IMR-90 (cell line): ENCODE measurements around the gene HS3ST5. TPM values are rescaled to one million over a fixed set of nuclear protein-coding genes. Genes with fewer than 3 reads are reported as not detected.

Experiments used
- ATAC-seq: fragments of 200-7000 bp; cut with Tn5 transposase; 2 replicates; pipeline ENCODE4 v1.9.1; 2020; ENCODE audit warnings: low read depth, mild to moderate bottlenecking, moderate library complexity
- BruUV-seq: library from RNA; stranded (reverse); fragments of 400-500 nt; replicated peaks from 2 replicates; lab custom pipeline; 2021; lab: Mats Ljungman, UMichigan
- CTCF ChIA-PET: fragments of 300-600 bp; formaldehyde crosslinking; extraction: SDS; loops from one replicate; lab custom pipeline; 2021; ENCODE audit warnings: antibody characterized with exemption; lab: Yijun Ruan, JAX
- POLR2A ChIA-PET: fragments of 300-600 bp; sonication (Branson Sonifier 250); formaldehyde crosslinking; loops from one replicate; lab custom pipeline; 2022; ENCODE audit warnings: antibody characterized with exemption; ENCODE audit not compliant: unreplicated experiment; lab: Charles Lee
- DNase-seq: peaks from one replicate; pipeline ENCODE4 v3.0.0; 2013
- H2AFZ ChIP-seq: replicated peaks from 2 replicates; pipeline ENCODE3; 2013; ENCODE audit warnings: low read length, mild to moderate bottlenecking; ENCODE audit not compliant: poor library complexity
- H2AK5ac ChIP-seq: 2 replicates; pipeline ENCODE4 v1.6.1; 2013; ENCODE audit warnings: low read depth, low read length, inconsistent platforms
- H2AK9ac ChIP-seq: replicated peaks from 2 replicates; pipeline ENCODE3; 2013; ENCODE audit warnings: mild to moderate bottlenecking, low read depth, low read length, moderate library complexity; ENCODE audit not compliant: poor library complexity
- H2BK120ac ChIP-seq: 2 replicates; pipeline ENCODE4 v1.6.1; 2013; ENCODE audit warnings: low read depth, low read length, inconsistent platforms
- H2BK15ac ChIP-seq: 3 replicates; pipeline ENCODE4 v1.6.1; 2013; ENCODE audit warnings: low read depth, low read length, inconsistent platforms
- H2BK20ac ChIP-seq: 2 replicates; pipeline ENCODE4 v1.6.1; 2013; ENCODE audit warnings: low read depth, mild to moderate bottlenecking, inconsistent platforms, low read length, moderate library complexity
- H2BK5ac ChIP-seq: 2 replicates; pipeline ENCODE4 v1.6.1; 2013; ENCODE audit warnings: mild to moderate bottlenecking, low read depth, low read length, inconsistent platforms; ENCODE audit not compliant: poor library complexity, severe bottlenecking
- H3K14ac ChIP-seq: replicated peaks from 2 replicates; pipeline ENCODE4 v1.6.1; 2013; ENCODE audit warnings: low read depth, low read length, inconsistent platforms
- H3K18ac ChIP-seq: 2 replicates; pipeline ENCODE4 v1.6.1; 2013; ENCODE audit warnings: low read depth, low read length, control low read depth
- H3K23ac ChIP-seq: 2 replicates; pipeline ENCODE4 v1.6.1; 2013; ENCODE audit warnings: low read depth, low read length, inconsistent platforms
- H3K27ac ChIP-seq: 2 replicates; pipeline ENCODE4 v1.5.1; 2013; ENCODE audit warnings: mild to moderate bottlenecking, control low read depth, low read length; ENCODE audit not compliant: insufficient read depth
- H3K27me3 ChIP-seq: 2 replicates; pipeline ENCODE4 v1.6.1; 2013; ENCODE audit warnings: low read length; ENCODE audit not compliant: control insufficient read depth, insufficient read depth
- H3K36me3 ChIP-seq: 2 replicates; pipeline ENCODE4 v1.6.1; 2013; ENCODE audit warnings: low read length, mixed read lengths; ENCODE audit not compliant: control insufficient read depth, insufficient read depth
- H3K4ac ChIP-seq: 2 replicates; pipeline ENCODE4 v1.6.1; 2013; ENCODE audit warnings: low read depth, low read length, inconsistent platforms
- H3K4me1 ChIP-seq: 2 replicates; pipeline ENCODE4 v1.6.1; 2013; ENCODE audit warnings: low read length, mixed read lengths; ENCODE audit not compliant: control insufficient read depth, insufficient read depth
- H3K4me2 ChIP-seq: 2 replicates; pipeline ENCODE4 v1.6.1; 2013; ENCODE audit warnings: low read depth, mild to moderate bottlenecking, control low read depth, low read length, moderate library complexity
- H3K4me3 ChIP-seq: 2 replicates; pipeline ENCODE4 v1.5.1; 2013; ENCODE audit warnings: low read depth, mild to moderate bottlenecking, control low read depth, low read length, moderate library complexity; ENCODE audit not compliant: insufficient read depth
- H3K56ac ChIP-seq: 2 replicates; pipeline ENCODE4 v1.6.1; 2013; ENCODE audit warnings: low read length, inconsistent platforms; ENCODE audit not compliant: insufficient read depth; ENCODE audit errors: extremely low read depth
- H3K79me1 ChIP-seq, 2 experiments: 2 replicates each; pipeline ENCODE4 v1.6.1; 2013; ENCODE audit warnings: low read length in 2 of 2, inconsistent platforms in 1 of 2, low read depth in 1 of 2
- H3K9ac ChIP-seq: 2 replicates; pipeline ENCODE4 v1.6.1; 2013; ENCODE audit warnings: low read depth, low read length, control low read depth
- H3K9me1 ChIP-seq: 2 replicates; pipeline ENCODE4 v1.6.1; 2013; ENCODE audit warnings: low read length, inconsistent platforms; ENCODE audit not compliant: insufficient read depth
- H3K9me3 ChIP-seq: 2 replicates; pipeline ENCODE4 v1.6.1; 2013; ENCODE audit warnings: low read length; ENCODE audit not compliant: control insufficient read depth, insufficient read depth
- H4K20me1 ChIP-seq: 2 replicates; pipeline ENCODE4 v1.6.1; 2013; ENCODE audit warnings: low read length, inconsistent platforms; ENCODE audit not compliant: insufficient read depth
- H4K5ac ChIP-seq: 2 replicates; pipeline ENCODE4 v1.6.1; 2013; ENCODE audit warnings: mild to moderate bottlenecking, low read depth, low read length, control low read depth
- H4K8ac ChIP-seq, 2 experiments: 2 replicates each; pipeline ENCODE4 v1.6.1; 2013; ENCODE audit warnings: low read depth in 2 of 2, low read length in 2 of 2, control low read depth in 1 of 2, inconsistent platforms in 1 of 2
- H4K91ac ChIP-seq: 2 replicates; pipeline ENCODE4 v1.6.1; 2013; ENCODE audit warnings: low read depth, low read length, inconsistent platforms; ENCODE audit not compliant: insufficient read depth
- BHLHE40 ChIP-seq: fragments of 150-350 bp; IDR thresholded peaks from 2 replicates; pipeline ENCODE4 v1.6.1; 2016; ENCODE audit warnings: mild to moderate bottlenecking, low read depth, low read length
- CEBPB ChIP-seq: IDR thresholded peaks from 2 replicates; pipeline ENCODE4 v1.6.1; 2012; ENCODE audit warnings: low read depth, low read length, improper control_type of control experiment
- CHD1 ChIP-seq: IDR thresholded peaks from 2 replicates; pipeline ENCODE4 v1.6.1; 2012; ENCODE audit warnings: low read depth, low read length, improper control_type of control experiment
- ELK1 ChIP-seq: fragments of 150-350 bp; IDR thresholded peaks from 2 replicates; pipeline ENCODE4 v1.6.1; 2016; ENCODE audit warnings: low read depth, mild to moderate bottlenecking, low read length, moderate library complexity, borderline replicate concordance
- FOS ChIP-seq: fragments of 150-350 bp; IDR thresholded peaks from 2 replicates; pipeline ENCODE4 v1.6.1; 2016; ENCODE audit warnings: low read depth, low read length
- MAFK ChIP-seq: IDR thresholded peaks from 2 replicates; pipeline ENCODE4 v1.6.1; 2012; ENCODE audit warnings: low read depth, low read length, improper control_type of control experiment
- MAZ ChIP-seq: IDR thresholded peaks from 2 replicates; pipeline ENCODE4 v1.6.1; 2012; ENCODE audit warnings: low read depth, mild to moderate bottlenecking, low read length, improper control_type of control experiment, moderate library complexity, borderline replicate concordance
- MXI1 ChIP-seq: IDR thresholded peaks from 2 replicates; pipeline ENCODE4 v1.6.1; 2012; ENCODE audit warnings: low read depth, mild to moderate bottlenecking, low read length, moderate library complexity, borderline replicate concordance
- NFE2L2 ChIP-seq: fragments of 150-350 bp; IDR thresholded peaks from 2 replicates; pipeline ENCODE4 v1.6.1; 2016; ENCODE audit warnings: low read depth, mild to moderate bottlenecking, low read length
- RAD21 ChIP-seq: IDR thresholded peaks from 2 replicates; pipeline ENCODE4 v1.6.1; 2012; ENCODE audit warnings: low read length, improper control_type of control experiment
- RCOR1 ChIP-seq: IDR thresholded peaks from 2 replicates; pipeline ENCODE4 v1.6.1; 2012; ENCODE audit warnings: mild to moderate bottlenecking, low read length, improper control_type of control experiment; ENCODE audit not compliant: insufficient replicate concordance
- SMC3 ChIP-seq: fragments of 150-350 bp; IDR thresholded peaks from 2 replicates; pipeline ENCODE4 v1.6.1; 2016; ENCODE audit warnings: low read depth, mild to moderate bottlenecking, antibody characterized with exemption, low read length, moderate library complexity
- WGBS, 2 experiments: methylation state at CpG; one replicate each; pipeline versions ENCODE4 v1.1.5 to v1.1.7; 2013; ENCODE audit warnings: missing lambda C conversion rate in 2 of 2; ENCODE audit not compliant: insufficient read length in 1 of 2; ENCODE audit errors: extremely low coverage in 2 of 2; 5-methylcytosine and 5-hydroxymethylcytosine counted together
- dilution Hi-C: fragments of 300-500 bp; cut with HindIII; formaldehyde crosslinking; loops from one replicate; pipeline ENCODE4 v1.14.3; 2018; ENCODE audit warnings: low sequenced_read_pairs; ENCODE audit not compliant: unreplicated experiment
- in situ Hi-C: fragments of 300-500 bp; cut with MboI; formaldehyde crosslinking; loops from 3 replicates; pipeline ENCODE4 v1.14.3; 2019; ENCODE audit warnings: low sequenced_read_pairs, inconsistent platforms, mixed read lengths
- intact Hi-C: fragments of 100-400 bp; cut with micrococcal nuclease; formaldehyde crosslinking; loops from 2 replicates; pipeline ENCODE4 v1.10.0; 2022
- polyA plus RNA-seq, 3 experiments: library from polyadenylated mRNA; depleted of rRNA; stranded (reverse); fragments of >200 nt; gene quantifications; 2 replicates each; pipeline ENCODE4 v1.2.3, GENCODE V29; 2012; ENCODE audit warnings: low replicate concordance in 1 of 3
- total RNA-seq: library from RNA; depleted of rRNA; stranded (reverse); fragments of >200 nt; gene quantifications from 2 replicates; pipeline ENCODE4 v1.2.3, GENCODE V29; 2012

Gene HS3ST5
- total and polyA plus RNA-seq, 2 of the 4 experiments (the other 2 are of a cell fraction), result not detected

GRCh38 chr6:114084327-114084890 lies 258.4 kb downstream of the HS3ST5 start:
- H2BK20ac ChIP-seq, result no peak overlapping the region
- no peaks in the 10 kb centered on the region for H3K4me1 ChIP-seq
- no peaks in the 10 kb centered on the region for H3K9me1 ChIP-seq
- H3K79me1 ChIP-seq, result no peaks in the 10 kb centered on the region
- no peak overlapping the region for H3K56ac ChIP-seq
- 98% methylated on average over 11 of the region's 16 CpGs; no CpG with 5 or more reads in 1 of the 2 experiments for WGBS, 2 experiments
- no peak overlapping the region for H2BK120ac ChIP-seq
- H3K14ac ChIP-seq, result no peak overlapping the region
- DNase-seq, result no peak
- no peaks in the 10 kb centered on the region for H4K20me1 ChIP-seq
- no peak for ATAC-seq
- BruUV-seq, result no TSS peak
- dilution Hi-C loops, result no loop called here
- no peak overlapping the region for H4K5ac ChIP-seq
- H3K23ac ChIP-seq, result no peak overlapping the region
- CTCF ChIA-PET, result interaction anchor here (0.6 to 0.9 kb wide), 2 partner anchors 28 to 1375 kb away, joined by 3 to 4 read pairs; no protein-coding TSS in a partner anchor
- H3K36me3 ChIP-seq, result no peaks in the 10 kb centered on the region
- TF ChIP-seq SMC3, result no peak
- TF ChIP-seq BHLHE40, result no peak
- TF ChIP-seq CEBPB, result no peak
- TF ChIP-seq FOS, result no peak
- TF ChIP-seq ELK1, result no peak
- no peak for TF ChIP-seq MAZ
- no peak for TF ChIP-seq MAFK
- no peak for TF ChIP-seq MXI1
- TF ChIP-seq RAD21, result no peak
- TF ChIP-seq RCOR1, result no peak
- no peak for TF ChIP-seq NFE2L2
- TF ChIP-seq CHD1, result no peak
- no peak overlapping the region for H2AFZ ChIP-seq
- 0 out of 2 replicates have a peak overlapping the region, but pooled peaks have one; percentile 18 for H2AK5ac ChIP-seq
- no peak overlapping the region for H2BK15ac ChIP-seq
- H3K18ac ChIP-seq, result no peak overlapping the region
- no peak overlapping the region for H4K8ac ChIP-seq
- H4K91ac ChIP-seq, result no peak overlapping the region
- no peak overlapping the region for H2BK5ac ChIP-seq
- H3K9ac ChIP-seq, result no peak overlapping the region
- no peak overlapping the region for H3K4me3 ChIP-seq
- H3K4ac ChIP-seq, result no peak overlapping the region
- POLR2A ChIA-PET, result no interaction called here
- no peak overlapping the region for H3K27ac ChIP-seq
- intact Hi-C loops, result no loop called here
- no peak overlapping the region for H3K4me2 ChIP-seq
- H3K27me3 ChIP-seq, result peaks cover 2% of the 10 kb centered on the region
- in situ Hi-C loops, result no loop called here
- no peaks in the 10 kb centered on the region; the same call in 1 of the 2 replicates for H3K9me3 ChIP-seq
- no peak overlapping the region for H2AK9ac ChIP-seq
